K562 (cell line): ENCODE data around the gene BIRC5. TPM values are rescaled to one million over a fixed set of nuclear protein-coding genes. Genes with fewer than 3 reads are reported as not detected.

ENCODE experiments used
- NFIC ChIP-seq: fragments of 450-650 bp; IDR thresholded peaks from 2 replicates; pipeline ENCODE4 v1.6.1; 2017; ENCODE audit warnings: mild to moderate bottlenecking, inconsistent platforms
- polyA plus RNA-seq, 8 experiments: library from polyadenylated mRNA; depleted of rRNA in 4 of 8; stranded (reverse) in 5 of 8; unstranded in 3 of 8; fragments of >200 nt; fragmentation: Nextera tagmentation in 2 of 8; fragmentation: Illumina TruSeq in 1 of 8; extraction: Ambion mirVana in 2 of 8; extraction: Trizol in 1 of 8; gene quantifications; 2 replicates each; pipeline versions ENCODE4 v1.2.1 to v1.2.3, GENCODE V29; 2011 to 2014; ENCODE audit warnings: inconsistent platforms in 1 of 8, missing spikeins in 1 of 8
- total RNA-seq, 7 experiments: library from RNA; depleted of rRNA in 6 of 7; stranded (reverse); fragments of >200 nt in 6 of 7; fragmentation: Illumina TruSeq in 2 of 7; extraction: Trizol in 2 of 7; gene quantifications; 2 replicates each; pipeline versions ENCODE4 v1.2.1 to v1.2.3, GENCODE V29; 2011 to 2021; ENCODE audit warnings: low replicate concordance in 1 of 7
- TF ChIP-seq, protein P1 (sequence below): sonication (generic); formaldehyde crosslinking; IDR thresholded peaks from 2 replicates; pipeline ENCODE4 v1.9.0; 2022; ENCODE audit warnings: mild to moderate bottlenecking, missing genetic modification reagents
- TF ChIP-seq, protein P2 (sequence below): fragments of 450-650 bp; IDR thresholded peaks from 2 replicates; pipeline ENCODE4 v1.6.1; 2016; ENCODE audit warnings: mild to moderate bottlenecking, moderate library complexity

Gene BIRC5
- total and polyA plus RNA-seq, 9 of the 15 experiments (the other 6 are each of a cell fraction or from before 2014, with no cell fraction given) = 64.4 to 140 (median 101) TPM

DNA sequence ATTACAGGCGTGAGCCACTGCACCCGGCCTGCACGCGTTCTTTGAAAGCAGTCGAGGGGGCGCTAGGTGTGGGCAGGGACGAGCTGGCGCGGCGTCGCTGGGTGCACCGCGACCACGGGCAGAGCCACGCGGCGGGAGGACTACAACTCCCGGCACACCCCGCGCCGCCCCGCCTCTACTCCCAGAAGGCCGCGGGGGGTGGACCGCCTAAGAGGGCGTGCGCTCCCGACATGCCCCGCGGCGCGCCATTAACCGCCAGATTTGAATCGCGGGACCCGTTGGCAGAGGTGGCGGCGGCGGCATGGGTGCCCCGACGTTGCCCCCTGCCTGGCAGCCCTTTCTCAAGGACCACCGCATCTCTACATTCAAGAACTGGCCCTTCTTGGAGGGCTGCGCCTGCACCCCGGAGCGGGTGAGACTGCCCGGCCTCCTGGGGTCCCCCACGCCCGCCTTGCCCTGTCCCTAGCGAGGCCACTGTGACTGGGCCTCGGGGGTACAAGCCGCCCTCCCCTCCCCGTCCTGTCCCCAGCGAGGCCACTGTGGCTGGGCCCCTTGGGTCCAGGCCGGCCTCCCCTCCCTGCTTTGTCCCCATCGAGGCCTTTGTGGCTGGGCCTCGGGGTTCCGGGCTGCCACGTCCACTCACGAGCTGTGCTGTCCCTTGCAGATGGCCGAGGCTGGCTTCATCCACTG is at the start of gene BIRC5 (continued):
- TF ChIP-seq, protein P1, sequence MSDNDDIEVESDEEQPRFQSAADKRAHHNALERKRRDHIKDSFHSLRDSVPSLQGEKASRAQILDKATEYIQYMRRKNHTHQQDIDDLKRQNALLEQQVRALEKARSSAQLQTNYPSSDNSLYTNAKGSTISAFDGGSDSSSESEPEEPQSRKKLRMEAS (CRISPR knock-in tag) = peak; percentile 93
- TF ChIP-seq, protein P2, sequence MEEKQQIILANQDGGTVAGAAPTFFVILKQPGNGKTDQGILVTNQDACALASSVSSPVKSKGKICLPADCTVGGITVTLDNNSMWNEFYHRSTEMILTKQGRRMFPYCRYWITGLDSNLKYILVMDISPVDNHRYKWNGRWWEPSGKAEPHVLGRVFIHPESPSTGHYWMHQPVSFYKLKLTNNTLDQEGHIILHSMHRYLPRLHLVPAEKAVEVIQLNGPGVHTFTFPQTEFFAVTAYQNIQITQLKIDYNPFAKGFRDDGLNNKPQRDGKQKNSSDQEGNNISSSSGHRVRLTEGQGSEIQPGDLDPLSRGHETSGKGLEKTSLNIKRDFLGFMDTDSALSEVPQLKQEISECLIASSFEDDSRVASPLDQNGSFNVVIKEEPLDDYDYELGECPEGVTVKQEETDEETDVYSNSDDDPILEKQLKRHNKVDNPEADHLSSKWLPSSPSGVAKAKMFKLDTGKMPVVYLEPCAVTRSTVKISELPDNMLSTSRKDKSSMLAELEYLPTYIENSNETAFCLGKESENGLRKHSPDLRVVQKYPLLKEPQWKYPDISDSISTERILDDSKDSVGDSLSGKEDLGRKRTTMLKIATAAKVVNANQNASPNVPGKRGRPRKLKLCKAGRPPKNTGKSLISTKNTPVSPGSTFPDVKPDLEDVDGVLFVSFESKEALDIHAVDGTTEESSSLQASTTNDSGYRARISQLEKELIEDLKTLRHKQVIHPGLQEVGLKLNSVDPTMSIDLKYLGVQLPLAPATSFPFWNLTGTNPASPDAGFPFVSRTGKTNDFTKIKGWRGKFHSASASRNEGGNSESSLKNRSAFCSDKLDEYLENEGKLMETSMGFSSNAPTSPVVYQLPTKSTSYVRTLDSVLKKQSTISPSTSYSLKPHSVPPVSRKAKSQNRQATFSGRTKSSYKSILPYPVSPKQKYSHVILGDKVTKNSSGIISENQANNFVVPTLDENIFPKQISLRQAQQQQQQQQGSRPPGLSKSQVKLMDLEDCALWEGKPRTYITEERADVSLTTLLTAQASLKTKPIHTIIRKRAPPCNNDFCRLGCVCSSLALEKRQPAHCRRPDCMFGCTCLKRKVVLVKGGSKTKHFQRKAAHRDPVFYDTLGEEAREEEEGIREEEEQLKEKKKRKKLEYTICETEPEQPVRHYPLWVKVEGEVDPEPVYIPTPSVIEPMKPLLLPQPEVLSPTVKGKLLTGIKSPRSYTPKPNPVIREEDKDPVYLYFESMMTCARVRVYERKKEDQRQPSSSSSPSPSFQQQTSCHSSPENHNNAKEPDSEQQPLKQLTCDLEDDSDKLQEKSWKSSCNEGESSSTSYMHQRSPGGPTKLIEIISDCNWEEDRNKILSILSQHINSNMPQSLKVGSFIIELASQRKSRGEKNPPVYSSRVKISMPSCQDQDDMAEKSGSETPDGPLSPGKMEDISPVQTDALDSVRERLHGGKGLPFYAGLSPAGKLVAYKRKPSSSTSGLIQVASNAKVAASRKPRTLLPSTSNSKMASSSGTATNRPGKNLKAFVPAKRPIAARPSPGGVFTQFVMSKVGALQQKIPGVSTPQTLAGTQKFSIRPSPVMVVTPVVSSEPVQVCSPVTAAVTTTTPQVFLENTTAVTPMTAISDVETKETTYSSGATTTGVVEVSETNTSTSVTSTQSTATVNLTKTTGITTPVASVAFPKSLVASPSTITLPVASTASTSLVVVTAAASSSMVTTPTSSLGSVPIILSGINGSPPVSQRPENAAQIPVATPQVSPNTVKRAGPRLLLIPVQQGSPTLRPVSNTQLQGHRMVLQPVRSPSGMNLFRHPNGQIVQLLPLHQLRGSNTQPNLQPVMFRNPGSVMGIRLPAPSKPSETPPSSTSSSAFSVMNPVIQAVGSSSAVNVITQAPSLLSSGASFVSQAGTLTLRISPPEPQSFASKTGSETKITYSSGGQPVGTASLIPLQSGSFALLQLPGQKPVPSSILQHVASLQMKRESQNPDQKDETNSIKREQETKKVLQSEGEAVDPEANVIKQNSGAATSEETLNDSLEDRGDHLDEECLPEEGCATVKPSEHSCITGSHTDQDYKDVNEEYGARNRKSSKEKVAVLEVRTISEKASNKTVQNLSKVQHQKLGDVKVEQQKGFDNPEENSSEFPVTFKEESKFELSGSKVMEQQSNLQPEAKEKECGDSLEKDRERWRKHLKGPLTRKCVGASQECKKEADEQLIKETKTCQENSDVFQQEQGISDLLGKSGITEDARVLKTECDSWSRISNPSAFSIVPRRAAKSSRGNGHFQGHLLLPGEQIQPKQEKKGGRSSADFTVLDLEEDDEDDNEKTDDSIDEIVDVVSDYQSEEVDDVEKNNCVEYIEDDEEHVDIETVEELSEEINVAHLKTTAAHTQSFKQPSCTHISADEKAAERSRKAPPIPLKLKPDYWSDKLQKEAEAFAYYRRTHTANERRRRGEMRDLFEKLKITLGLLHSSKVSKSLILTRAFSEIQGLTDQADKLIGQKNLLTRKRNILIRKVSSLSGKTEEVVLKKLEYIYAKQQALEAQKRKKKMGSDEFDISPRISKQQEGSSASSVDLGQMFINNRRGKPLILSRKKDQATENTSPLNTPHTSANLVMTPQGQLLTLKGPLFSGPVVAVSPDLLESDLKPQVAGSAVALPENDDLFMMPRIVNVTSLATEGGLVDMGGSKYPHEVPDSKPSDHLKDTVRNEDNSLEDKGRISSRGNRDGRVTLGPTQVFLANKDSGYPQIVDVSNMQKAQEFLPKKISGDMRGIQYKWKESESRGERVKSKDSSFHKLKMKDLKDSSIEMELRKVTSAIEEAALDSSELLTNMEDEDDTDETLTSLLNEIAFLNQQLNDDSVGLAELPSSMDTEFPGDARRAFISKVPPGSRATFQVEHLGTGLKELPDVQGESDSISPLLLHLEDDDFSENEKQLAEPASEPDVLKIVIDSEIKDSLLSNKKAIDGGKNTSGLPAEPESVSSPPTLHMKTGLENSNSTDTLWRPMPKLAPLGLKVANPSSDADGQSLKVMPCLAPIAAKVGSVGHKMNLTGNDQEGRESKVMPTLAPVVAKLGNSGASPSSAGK = peak; percentile 77
- TF ChIP-seq NFIC = 0 out of 2 replicates have a peak, but pooled peaks have one; percentile 45
